NT2/D1 (cell line): ENCODE measurements around the gene SYNGR1.

Source experiments
- YY1 ChIP-seq: IDR thresholded peaks from 2 replicates; pipeline ENCODE4 v1.6.1; 2011; ENCODE audit not compliant: insufficient read length, insufficient read depth
- ZNF274 ChIP-seq: IDR thresholded peaks from 2 replicates; pipeline ENCODE4 v1.6.1; 2011; ENCODE audit warnings: mild to moderate bottlenecking, low read depth, low read length

DNA sequence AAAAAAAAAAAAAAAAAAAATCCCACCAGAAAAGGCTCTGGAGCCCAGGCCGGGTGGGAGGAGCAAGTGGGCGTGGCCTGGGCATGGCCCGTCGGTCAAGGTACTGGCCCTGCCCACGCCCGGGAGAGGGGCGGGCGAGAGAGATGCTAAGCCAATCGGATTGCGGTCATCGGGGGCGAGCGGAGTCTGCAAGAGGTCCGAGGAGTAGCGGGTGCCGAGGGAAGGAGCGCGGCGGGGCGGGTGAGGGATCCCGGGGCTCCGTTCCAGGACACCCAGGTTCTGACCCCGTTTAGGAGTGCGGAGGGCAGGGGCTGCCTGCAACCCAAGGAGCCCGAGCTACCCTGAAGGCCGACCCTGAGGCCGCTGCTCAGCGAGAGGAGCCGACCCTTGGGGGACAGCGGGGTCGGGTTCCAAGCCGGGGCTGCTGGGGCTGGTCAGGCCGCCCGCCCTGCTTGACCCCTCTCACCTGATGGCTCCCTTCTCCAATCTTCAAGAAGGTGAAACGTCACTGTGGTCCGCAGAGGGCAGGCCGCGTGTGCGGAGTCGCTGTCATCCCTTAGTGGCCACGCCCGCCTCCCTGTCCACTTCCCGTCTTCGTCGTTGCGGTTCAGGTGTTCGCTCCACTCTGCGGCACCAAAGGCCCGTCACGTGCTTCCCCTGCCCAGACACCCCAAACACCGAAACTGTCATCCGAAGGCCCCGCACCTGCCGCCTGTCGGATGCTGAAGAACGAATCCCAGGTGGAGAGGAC lies 38.6 kb downstream of the SYNGR1 start:
- TF ChIP-seq ZNF274, result no peak
- TF ChIP-seq YY1, result no peak
